Smooth muscle cell of the brain vasculature (primary cell): Measurements from ENCODE around the gene MLPH.
"Not testable (repeated sequence)": the region's sequence is repeated elsewhere in the genome, so short reads cannot be mapped to it uniquely, and the experiment has no call there.

Experiments
- DNase-seq: peaks from one replicate; pipeline ENCODE4 v3.0.0-alpha.2; 2012; ENCODE audit warnings: low read depth, low spot score

MLPH gene

DNA sequence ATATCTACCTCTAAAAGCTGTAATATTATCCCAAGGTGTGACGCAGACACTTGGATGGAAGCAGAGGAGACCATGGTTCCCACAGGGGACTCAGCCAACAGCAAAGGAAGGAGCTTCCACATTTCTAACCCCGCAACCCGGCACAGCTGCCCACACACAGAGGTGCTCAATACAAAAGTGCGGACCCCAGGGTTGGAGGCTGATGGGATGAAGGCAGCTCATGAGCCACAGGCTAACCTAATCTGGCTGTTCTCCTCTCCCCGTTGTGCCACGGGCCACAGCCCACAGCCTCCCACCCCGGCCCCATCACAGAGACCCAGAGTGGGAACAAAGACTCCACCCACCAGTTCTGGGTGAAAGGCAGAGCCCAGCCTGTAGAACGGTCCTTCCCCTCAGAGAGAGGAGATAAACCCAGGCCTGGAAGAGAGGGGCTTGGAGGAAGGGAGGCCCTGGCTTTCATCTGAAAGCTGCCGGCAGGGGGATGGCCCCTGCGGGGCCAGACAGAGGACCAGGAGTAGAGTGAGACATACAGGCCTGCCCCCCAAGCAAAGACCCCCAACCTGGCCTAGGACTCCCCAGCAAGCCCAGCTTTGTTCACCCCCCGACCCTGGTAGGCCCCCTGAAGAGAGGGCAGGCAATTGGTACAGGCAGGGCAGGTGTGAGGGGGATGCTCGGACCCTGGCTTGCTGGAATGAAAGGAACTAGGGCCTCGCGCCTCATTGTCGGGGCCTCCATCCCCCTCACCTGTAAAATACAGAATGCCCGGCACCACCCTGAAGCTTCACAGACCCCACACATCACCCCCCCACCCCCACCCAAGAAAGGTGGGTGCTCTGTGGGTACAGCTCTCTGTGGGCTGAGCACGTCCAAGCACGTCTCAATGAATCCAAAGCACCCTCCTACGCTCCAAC, 96.6 kb downstream of the MLPH start:
- DNase-seq, result no peak

DNA sequence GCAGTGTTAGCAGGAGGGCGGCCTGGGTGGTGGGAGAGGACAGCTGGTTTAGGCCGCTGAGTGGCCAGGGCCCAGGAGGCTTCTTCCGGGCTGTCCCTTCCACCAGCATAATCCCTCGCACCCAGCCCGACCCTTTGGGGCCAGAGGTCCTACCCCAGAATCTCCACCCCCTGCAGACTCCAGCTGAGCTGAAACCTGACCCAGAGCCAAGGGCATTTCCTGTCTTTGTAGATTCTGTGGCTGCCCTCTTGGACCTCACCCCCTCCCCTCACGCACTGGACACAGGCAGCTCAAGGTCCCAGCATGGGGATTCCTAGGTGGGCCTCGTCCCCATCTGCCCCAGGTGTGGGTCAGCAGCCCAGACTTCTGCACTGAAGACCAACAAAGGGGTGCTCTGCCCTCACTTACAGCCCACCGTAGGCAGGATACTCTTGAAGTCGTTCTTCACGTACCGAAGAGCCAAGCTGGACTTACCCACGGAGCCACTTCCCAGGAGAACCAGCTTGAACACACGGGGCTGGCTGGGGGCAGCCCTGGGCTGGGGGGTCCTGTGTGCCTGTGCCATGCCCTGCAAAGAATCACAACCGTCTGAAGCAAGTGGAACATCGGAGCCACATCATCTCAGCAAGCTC, 98.7 kb downstream of the MLPH start:
- DNase-seq, result no peak

DNA sequence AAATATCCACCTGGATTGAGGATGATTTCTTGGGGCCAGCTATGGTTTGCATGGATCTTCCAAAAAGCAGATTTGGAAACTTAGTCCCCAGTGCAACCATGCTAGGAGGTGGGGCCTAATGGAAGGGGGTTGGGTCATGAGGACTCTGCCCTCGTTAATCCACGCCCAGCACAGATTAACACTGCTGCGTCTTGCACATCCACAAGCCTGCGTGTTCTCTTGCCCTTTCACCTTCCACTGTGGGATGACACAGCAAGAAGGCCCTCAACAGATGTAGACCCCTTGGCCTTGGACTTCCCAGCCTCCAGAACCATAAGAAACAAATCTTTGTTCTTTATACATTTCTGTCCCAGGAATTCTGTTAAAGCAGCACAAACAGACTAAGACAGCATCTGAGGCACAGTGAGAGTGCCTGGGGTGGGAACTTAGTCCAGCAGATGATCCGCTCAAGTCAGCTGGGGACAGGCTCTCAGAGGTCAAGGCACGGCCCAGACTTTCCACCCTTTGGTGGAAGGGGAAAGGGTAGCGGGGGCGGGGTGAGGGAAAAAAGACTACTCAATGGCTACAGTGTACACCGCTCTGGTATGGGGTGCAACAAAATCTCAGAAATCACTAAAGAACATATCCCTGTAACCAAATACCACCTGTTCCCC, 101.1 kb downstream of the MLPH start:
- DNase-seq, result no peak

DNA sequence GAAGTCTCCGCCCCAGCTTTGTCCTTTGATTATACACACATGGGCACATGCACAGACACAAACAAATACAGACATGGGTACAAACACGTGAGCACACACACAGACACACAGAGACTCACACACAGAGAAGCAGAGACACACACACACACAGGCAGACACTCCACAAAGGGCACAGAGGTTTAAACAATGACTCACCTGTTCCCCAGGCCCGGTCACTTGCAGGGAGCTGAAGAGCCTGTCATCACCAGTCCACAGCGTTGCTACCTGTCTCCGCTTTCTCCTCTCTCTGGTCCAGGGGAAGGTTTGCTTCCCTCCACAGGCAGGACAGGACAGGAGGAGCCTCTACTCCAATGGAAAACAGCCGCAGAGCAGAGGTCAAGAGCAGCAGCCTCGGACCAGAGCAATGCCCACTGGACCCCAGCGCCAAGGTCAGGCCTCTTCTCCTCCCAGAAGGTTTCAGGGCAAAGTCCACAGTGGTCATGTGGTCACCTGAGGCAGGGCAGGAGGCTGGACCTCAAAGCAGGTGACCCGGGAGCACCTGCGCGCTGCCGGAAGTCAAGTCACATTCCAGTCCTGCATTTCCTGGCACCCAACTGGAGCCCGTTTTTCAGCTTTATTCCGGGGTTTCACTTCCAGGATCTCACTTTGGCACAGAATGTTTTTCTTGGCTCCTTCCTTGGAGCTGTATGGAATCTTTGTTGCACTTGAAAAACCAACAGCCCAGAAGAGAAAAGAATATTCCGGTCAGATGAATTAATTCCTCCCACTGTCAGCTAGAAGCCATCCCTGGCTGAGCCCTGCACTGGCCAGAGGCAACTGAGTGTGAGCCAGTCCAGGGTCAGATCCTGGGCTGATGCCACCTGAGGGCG, 103.5 kb downstream of the MLPH start, which contains the start of gene RAB17:
TSS of gene RAB17 (minus strand) at position 463 of the 869 bp plus-strand sequence. CDS start 4,580 bp downstream, outside the sequence.
- DNase-seq, result no peak

DNA sequence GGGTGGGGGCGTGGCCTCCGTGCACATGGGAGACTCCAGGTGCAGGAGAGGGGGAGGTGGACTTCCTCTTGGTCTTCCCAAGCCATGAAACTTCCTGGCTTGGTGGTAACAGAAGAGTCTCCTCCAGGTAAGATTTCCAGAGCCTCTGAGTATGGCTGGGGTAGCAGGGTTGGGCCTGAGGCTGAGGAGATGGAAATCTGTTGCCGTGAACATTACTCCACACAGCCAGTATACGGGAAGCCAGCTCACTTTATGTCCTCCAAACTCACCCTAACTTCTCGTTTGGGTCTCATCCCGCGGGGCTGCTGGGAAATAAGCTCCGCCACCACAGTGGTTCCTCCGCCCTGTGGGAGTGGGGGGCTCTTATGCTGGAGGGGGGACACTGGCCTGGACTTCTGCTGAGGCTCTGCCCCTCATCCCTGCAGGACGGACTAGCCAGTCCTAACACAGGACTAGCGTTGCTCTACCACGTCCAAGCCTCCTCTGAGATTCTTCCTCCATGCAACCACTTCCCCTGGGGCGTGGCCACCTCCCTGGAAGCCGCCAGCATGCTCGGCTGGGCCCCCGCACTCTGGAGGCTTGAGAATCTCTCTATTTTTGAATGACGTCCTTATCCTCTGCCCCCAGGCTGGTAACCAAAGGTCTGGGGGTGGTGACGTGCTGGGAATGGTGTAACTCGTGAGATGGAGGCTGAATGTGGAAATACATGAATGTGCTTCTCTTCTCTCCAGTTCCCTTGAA, 104.3 kb downstream of the MLPH start:
- DNase-seq, result no peak

DNA sequence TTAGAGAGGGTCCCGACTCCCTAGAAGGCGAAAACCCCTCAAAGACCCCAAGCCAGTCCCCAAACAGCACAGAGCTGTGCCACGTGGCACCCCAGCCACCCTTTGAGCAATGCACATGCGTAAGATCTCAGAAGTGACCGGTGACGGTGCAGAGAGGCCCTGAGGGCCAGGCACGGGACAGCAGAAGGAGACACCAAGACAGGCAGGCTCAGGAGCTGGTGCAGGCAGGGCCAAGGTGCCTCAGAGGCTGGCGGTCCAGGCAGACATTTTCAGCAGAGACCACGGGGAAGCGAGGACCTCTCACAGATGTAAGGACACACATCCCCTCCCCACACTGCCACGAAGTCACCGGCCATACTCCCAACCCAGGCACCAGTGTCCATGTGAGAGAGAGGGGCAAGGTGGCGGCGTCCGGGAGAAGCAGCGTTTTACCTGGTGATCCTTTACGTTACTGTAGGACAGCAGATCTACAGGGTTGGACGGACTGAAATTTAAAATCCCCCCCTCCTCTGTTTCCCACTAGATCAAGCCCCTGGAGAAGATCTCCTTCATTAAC, 105.5 kb downstream of the MLPH start:
- DNase-seq, result no peak

DNA sequence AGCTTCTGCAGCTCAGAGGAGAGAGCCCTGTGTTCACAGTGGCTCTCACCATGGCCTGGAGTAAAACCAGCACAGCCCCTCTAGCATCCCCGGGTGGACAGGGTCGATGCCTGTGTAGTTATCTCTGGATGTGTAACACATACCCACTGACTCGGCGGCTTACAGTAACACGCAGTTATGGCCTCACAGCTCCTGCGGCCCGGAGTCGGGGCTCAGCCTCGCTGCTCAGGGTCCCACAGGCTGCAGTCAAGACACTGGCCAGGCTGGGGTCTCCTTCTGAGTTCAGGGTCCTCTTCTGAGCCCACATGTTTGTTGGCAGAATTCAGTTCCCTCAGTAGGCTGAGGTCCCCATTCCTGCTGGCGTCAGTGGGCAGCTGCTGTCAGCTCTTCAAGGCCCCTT, 106.0 kb downstream of the MLPH start:
- DNase-seq, result no peak

DNA sequence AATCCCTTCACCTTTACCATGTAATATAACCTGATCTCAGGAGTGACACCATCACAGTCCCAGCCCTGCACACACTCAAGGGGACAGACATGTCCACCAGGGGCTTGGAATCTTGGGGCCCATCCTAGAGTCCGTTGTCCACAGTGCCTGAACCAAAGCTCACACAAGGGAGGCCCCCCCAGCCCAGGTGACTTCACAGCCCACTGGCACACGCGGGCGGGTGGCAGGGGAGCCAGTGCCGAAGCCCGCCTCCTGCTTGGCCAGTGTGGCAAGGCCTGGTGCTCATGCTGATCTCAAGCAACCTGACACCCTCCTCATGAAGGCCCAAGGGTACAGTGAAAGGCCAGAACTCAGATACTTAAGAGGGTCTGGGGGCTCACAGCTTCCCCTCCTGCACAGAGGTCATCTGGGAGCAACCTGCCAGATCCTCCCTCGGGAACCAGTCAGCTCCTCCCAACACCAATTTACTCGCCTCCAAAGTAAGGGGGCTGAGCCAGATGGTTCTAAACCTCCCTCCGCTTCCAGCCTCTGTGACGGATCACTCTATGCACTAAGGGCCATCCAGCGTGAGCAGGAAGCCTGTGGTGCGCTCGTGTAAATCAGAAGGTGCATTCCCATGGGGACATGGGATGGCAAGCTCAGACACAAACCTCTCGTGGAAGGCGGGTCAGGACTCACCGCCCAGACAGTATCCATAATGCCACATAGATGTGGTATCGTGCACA, 106.7 kb downstream of the MLPH start:
- no peak for DNase-seq

DNA sequence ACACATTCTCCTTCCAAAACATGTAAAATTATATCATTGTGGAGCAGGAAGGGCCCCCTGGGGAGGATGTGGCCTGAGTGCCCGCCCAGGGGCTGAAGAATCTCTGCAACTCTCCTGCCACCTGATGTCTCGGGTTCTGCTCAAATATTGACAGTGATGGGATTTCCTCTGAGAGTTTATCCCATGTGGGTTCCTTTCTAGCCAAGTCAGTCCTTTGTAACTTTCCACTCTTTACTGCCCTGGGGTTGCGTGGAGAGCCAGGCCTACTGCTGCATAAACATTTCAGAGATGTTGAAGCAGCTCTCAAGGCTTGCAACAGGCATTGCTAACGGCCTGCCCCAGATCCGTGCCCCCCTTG, 107.4 kb downstream of the MLPH start:
- no peak for DNase-seq

DNA sequence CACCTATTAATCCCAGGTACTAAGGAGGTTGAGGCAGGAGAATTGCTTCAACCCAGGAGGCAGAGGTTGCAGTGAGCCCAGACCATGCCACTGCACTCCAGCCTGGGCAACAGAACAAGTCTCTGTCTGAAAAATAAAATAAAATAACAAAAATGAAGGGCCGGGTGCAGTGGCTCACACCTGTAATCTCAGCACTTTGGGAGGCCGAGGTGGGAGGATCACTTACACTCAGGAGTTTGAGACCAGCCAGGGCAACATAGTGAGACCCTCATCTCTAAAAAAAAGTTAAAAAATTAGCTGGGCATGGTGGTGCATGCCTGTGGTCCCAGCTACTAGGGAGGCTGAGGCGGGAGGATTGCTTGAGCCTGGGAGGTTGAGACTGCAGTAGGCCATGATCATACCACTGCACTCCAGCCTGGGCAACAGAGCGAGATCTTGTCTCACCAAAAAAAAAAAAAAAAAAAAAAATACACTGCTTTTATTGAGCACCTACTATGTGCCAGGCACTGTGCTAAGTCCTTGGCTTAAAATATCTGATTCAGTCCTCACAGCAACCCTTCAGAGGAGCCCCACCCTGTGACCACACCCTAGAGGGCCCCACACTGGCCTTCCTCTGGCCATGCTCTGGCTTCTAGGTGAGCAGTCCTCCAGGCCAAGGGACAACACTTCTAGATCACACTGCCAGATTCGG, 108.9 kb downstream of the MLPH start:
- not testable (repeated sequence) for DNase-seq

DNA sequence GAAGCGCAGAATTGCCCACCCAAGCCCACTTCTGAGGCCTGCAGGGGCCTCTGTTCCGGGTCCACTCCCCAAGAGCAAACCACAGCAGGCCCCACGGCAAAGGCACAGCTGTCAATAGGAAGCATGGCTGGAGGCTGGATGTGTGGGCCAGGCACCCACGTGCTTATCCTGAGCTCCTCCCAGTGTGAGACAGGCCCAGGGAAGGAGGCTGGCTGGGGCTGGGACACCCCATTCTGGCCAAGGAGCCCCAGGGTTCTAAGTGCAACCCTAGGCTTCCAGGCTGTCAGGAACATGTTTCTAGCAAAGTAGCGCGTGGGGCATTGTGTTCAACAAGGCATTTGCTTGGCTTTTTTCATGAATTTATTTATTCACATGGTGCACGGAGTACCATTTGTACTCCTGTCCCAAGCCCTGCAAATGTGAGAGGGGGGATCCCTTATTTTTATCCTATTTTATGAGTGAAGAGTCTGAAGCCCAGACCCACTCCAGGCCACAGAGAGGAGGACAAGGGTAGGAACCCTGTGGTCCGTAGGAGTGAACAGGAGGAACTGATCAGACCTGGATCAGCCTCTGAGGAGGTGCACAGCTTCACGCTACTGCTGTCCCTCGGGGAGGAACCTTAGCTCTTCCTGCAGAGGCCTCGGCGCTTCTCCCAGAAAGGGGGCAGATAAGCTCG, 109.6 kb downstream of the MLPH start:
- no peak for DNase-seq

DNA sequence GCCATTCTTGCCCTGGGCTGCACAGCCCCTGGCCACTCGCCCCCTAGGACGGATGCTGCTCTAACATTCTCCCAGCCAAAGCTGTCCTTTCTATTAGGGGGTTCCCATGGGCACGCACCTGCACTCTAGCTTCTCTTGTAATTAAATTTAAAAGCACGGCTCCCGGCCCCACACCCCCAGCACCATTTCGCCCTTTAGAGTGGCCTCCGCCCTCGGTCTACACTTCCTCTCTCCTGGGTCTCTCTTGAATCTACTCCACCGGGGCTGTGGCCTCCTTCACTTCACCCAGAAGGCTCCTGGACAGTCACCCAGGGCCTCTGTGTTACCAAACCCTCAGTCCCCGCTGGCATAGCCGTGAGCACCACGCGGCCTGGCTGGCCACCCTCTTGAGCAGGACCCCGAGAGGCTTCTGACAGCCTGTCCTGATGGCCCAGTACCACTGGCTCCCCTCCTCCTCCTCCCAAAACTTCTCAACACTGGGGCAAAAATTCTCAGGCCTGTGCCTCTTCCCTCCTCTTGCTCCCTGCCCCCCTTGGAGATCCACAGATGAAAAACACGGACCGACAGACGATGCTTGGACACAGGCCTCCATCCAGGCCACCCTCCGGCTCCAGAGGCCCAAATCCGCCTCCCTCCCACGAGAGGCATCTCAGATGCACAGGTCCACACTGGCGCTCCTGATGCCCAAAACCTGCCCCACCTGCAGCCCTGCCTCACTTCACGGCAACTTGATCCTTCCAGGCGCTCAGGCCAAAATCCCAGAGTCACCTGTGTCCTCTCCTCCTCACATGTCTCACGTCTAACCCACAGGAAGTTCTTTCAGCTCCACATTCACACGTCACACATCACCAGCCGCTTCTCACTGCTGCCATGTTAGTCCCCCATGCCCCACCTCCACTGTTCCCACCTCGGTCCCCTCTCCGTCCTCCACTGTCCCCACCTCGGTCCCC, 110.4 kb downstream of the MLPH start:
- no peak for DNase-seq

DNA sequence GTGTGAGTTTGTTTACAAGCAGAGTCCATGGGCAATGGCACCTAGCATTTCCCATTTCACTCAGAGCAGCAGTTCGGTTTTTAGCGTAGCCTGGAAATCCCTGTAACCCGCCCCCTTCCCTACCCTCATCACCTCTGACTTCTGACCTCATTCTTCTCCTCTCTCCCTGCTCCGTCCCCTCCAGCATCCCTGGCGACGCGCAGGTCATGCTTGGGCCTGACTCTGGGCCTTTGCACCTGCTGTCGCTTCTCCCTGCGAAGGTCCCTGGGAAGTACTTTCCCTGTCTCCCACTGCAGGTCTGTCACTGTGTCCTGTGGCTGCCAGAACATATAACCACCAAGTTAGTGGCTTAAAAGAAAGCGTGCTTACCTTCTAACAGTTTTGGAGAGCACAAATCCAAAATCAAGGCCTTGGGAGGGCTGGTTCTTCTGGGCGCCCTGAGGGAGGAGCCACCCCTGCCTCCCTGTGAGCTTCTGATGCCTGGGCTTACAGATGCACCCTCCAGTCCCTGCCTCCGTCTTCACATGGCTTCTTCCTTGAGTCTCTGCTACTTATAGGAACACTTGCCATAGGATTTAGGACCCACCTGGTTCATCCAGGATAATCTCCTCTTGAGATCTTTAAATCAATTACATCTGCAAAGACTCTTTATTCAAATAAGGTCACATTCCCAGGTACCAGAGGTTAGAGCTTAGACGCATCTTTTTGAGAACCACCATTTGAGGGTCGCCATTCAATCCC, 111.6 kb downstream of the MLPH start:
- DNase-seq, result no peak

DNA sequence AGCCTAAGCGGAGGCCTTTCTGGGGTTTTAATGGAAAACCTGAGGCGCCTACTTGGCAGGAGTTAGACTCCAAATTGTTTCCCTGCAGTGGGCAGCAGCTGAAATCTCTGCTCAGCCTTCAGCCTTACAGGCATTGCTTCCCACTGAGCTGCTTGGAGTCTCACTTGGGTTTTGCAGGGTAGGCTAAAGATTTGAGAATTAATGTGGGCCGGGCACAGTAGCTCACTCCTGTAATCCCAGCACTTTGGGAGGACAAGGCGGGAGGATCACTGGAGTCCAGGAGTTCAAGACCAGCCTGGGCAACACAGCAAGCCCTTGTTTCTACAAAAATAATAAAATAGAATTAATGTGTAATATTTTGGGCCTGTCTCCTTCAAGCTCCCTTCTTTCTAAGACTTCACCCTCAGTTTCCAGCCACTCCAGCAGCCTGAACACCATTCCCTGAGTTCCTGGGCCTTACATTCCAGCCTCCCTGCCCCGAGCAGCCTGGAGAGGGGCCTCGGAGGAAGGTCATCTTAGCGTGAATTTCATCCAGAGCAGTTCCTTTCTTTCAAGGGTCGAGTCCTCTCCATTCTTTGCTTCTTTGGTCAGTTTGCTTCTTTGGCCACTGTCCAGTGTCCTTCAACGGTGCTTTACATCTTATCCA, 112.5 kb downstream of the MLPH start:
- DNase-seq, result no peak

DNA sequence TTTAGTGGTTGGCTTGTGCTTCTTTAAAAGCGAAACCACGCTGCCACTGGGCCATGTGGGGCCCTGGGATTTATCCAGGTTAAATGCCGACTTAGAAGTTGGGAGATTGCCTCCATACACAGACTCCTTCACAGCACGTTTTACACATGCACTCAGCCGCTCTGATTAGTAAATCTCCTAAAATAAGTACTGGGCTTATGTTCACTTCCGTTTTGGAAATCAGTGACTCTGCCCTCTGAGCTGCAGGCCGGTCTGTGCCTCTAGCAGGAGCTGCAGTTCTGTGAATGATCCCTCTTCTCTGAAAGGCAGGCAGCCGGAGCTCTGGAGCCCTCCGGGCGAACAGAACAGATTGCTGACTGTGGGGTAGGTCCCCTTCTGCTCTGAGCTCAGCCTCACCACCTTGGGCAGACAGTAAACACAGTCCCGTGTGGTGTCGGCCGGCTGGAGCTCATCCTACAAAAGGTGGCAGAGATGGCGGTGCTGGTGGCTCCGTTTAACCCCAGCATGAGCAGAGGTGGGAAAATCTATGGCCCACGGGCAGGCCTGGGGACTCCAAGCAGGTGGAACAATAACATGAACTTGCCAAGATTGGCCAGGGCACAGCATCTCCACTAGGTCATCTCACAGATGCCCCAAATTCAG, 113.3 kb downstream of the MLPH start:
- DNase-seq, result no peak
